ENCODE data around the gene CMTM1.

CMTM1 gene

GRCh38 chr16:66537236-66537635, 29.0 kb upstream of the CMTM1 start:
- in situ Hi-C loops (cut with HindIII; ENCODE audit: low sequenced_read_pairs): no loop called here

- in situ Hi-C loops (cut with HindIII; ENCODE audit: low sequenced_read_pairs): no loop called here
Measured at GRCh38 chr16:66538910-66539309, 27.3 kb upstream of the CMTM1 start.

DNA sequence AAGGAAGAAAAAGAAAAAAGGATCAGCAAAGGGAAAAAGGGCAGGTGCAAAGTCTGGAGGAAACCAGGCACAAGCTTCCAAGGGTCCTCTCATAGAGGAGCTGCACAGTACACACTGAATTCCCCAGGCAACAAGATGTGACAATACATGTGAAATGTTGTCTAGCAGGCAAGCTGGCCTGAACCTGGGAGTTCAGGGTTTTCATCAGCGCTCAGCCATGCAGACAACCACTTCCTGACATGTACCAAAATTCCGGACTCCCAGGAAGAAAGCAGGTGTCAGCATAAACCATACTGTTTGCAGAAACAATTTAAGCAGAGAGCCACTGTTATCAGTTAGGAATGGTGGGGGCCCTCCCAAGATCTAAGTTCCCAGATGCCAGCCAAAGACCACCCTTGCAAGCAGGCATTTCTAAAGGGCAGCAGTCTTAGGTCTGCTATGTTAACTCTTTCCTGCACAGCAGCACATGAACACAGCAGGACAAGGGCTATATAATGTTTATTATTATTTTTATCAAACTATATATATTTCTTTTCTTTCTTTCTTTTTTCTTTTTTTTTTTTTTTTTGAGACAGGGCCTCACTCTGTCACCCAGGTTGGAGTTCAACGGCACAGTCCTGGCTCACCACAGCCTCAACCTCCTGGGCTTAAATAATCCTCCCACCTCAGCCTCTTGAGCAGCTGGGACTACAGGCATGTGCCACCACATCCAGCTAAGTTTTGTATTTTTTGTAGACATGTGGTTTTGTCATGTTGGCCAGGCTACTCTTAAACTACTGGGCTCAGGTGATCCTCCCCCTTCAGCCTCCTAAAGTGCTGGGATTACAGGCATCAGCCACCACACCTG, 26.4 kb upstream of the CMTM1 start:
- in situ Hi-C loops (cut with HindIII; ENCODE audit: low sequenced_read_pairs): no loop called here

GRCh38 chr16:66541388-66542355, 24.6 kb upstream of the CMTM1 start:
- in situ Hi-C loops (cut with HindIII; ENCODE audit: low sequenced_read_pairs): no loop called here

DNA sequence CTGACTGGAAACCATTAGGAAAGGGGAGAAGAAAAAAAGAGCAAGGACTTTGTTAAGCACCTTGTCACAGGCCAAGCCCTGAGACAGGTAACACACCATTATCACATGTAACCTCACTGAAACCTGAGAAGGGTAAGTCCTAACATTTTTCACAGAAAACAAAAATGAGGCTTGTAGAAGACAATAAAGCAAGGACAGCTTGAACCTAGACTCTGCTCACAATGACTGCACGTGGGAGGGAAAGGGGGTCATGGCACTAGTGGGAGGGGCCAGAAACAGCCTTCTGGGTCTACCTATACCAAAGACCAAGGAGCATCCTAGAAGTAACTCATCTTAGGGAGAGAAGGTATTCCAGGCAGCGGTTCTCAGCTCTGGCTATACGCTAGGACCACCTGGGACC, 23.8 kb upstream of the CMTM1 start:
- in situ Hi-C loops (cut with HindIII; ENCODE audit: low sequenced_read_pairs): no loop called here

DNA sequence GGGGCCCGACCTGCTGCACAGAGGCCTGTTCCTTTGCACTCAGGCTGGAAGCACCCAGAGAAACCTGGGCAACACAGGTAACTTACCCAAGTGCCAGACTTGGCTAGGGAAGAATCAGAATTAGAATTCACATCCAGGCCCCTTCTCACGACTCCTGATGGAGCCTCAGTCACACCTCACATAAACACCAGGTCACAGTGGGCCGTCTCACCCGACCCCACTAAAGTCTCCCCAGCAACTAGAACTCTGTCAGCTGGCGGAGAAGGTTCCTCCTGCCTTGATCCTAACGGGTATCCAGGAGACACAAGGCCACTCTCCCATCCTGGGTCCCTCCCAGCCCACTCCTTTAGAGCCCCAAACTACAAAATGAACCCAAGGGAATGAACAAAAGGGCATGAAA, 22.7 kb upstream of the CMTM1 start:
- in situ Hi-C loops (cut with HindIII; ENCODE audit: low sequenced_read_pairs): no loop called here

- in situ Hi-C loops (cut with HindIII; ENCODE audit: low sequenced_read_pairs): no loop called here
Measured at GRCh38 chr16:66544016-66544757, 22.1 kb upstream of the CMTM1 start.

DNA sequence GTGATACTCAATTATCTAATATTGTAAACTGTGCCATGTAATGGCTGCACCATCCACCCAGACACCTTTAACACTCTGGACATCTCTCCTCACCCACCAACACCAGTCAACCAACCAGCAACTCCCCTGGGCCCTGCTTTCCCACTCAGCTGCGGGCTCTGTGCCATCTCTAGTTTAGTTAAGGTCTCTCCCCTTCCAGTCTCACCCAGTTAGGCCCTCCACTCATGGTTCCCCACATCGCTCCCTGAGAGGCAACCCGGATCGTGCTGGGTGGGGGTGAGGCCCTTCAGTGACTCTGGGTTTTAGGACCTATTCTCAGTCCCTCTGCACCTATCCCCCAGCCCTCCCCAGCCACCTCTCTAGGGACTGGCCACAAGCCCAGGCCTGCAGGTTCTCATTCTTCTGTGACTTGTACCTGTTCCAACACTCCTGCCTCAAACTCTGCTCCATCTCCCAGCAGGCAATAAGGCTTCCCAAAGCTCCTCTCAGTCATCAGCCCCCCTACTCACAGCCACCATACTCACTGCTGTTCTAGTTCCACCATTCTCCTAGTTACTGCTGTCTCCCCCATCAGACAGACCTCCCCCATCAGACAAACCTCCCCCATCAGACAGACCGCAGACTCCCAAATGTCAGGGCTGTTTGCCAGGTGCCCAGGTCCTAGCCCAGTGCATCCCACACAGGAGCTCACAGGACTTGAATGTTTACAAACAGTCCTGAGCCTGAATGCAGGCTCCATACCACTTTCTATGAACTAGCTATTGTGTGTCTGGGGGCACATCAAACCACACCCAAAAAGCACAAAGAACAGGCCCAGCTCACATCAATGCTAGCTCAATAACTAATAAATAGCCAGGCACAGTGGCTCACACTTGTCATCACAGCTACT, 18.9 kb upstream of the CMTM1 start:
- in situ Hi-C loops (cut with HindIII; ENCODE audit: low sequenced_read_pairs): no loop called here

DNA sequence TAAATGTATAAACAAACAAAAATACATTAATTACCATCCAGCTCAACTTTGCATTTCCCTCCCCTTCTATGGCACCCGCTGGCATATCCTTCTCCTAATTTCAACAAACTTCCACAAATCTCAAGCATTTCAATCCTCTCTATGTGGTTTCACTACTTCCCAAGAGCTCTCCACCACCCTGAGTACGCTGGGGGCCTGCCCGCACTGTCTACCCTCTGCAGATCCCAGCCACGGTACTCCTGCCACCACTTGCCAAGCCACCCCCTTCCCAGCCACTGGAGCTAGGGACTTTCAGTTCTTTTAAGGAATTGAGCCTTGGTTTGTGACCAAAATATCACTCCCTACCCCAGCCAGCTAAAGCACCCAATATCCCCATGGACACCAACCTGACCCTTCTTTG, 18.2 kb upstream of the CMTM1 start:
- in situ Hi-C loops (cut with HindIII; ENCODE audit: low sequenced_read_pairs): no loop called here

DNA sequence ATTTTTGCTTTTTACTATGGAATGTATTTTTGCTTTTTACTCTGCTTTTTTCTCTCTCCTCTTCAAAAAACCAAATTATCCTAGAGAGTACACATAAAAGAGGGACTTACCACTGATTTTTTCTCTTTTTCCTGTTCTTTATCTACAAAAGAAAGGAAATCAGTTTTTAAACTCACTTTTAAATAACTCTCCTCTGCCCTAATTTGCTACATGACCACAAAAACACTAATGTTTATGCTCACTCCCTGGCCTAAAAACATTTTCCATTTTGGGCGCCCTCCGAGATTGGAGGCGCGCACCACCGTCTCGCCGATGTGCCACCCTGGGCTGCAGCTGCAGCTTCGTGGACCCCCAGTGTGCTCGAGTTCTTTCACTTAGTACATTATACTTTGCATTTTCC, 17.4 kb upstream of the CMTM1 start:
- in situ Hi-C loops (cut with HindIII; ENCODE audit: low sequenced_read_pairs): no loop called here

- in situ Hi-C loops (cut with HindIII; ENCODE audit: low sequenced_read_pairs): no loop called here
Measured at GRCh38 chr16:66549284-66550131, 16.7 kb upstream of the CMTM1 start, which contains the start of gene TK2. Gene TK2, minus strand, starts transcription at chr16:66550122. Its CDS starts 61 bp downstream, at chr16:66550061.

GRCh38 chr16:66551348-66551759, 14.9 kb upstream of the CMTM1 start:
- in situ Hi-C loops (cut with HindIII; ENCODE audit: low sequenced_read_pairs): no loop called here

DNA sequence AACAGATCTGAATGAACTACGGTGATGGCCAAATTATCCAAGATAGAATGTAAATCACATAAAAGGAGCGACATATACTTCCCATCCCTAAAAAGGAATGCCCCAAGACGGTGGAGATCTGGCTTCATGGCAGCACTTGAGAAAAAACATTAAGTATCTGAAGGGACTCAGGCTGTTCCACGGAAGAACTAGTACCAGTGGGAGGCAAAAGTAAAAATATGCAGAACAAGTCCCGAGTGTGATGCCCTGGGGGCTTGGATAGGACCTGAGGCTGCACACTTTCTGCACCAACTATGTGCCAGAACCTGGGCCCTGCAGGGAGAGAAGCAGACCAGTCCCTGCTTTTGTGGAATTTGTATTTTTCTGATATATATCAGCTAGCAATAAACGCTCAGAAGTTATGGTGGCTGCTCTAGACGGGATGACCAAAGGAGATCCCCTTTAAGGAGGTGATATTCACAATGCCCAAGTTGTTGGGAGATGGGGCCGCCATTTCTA, 14.4 kb upstream of the CMTM1 start:
- in situ Hi-C loops (cut with HindIII; ENCODE audit: low sequenced_read_pairs): no loop called here

- in situ Hi-C loops (cut with HindIII; ENCODE audit: low sequenced_read_pairs): no loop called here
Measured at GRCh38 chr16:66552286-66553177, 13.7 kb upstream of the CMTM1 start, which contains the start of gene CKLF. Gene CKLF, plus strand, starts transcription at chr16:66552576. Its CDS starts 140 bp downstream, at chr16:66552716.

DNA sequence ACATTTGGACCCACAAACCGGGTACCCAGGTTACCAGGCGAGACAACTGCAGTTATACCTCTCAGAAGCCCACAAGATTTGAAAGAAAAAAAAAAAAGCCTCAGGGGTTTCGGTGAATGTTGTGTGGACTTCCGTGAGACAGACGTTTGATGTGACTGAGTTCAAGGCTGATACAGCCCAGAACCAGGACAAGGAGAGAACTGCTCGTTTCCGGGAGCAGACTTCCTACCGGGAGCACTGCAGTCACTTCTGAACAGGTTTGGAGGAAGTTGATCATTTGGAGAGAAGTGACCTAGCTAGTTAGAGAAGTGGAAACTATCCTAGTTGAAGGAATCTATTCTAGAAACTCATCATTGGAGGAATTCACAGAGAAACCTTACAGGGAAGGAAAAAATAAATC, 13.0 kb upstream of the CMTM1 start:
- in situ Hi-C loops (cut with HindIII; ENCODE audit: low sequenced_read_pairs): no loop called here

- in situ Hi-C loops (cut with HindIII; ENCODE audit: low sequenced_read_pairs): no loop called here
Measured at GRCh38 chr16:66554021-66554420, 12.2 kb upstream of the CMTM1 start.

- in situ Hi-C loops (cut with HindIII; ENCODE audit: low sequenced_read_pairs): no loop called here
Measured at GRCh38 chr16:66554495-66554894, 11.7 kb upstream of the CMTM1 start.

GRCh38 chr16:66560107-66560506, 6.1 kb upstream of the CMTM1 start:
- in situ Hi-C loops (cut with HindIII; ENCODE audit: low sequenced_read_pairs): no loop called here
